Measurements from ENCODE around the gene SYT14.

SYT14 gene

GRCh38 chr1:210143465-210144062, 205.5 kb downstream of the SYT14 start:
- H3K4me2 ChIP-seq, result no peak overlapping the region
- no peak overlapping the region for H3K9ac ChIP-seq
- H2AFZ ChIP-seq (ENCODE audit: low read depth), result no peak overlapping the region
- no peaks in the 10 kb centered on the region for H3K36me3 ChIP-seq (ENCODE audit: insufficient read depth)
- H3K79me2 ChIP-seq (ENCODE audit: insufficient read depth, low read depth), result no peaks in the 10 kb centered on the region
- peak; percentile 95 for TF ChIP-seq CTCF (conservative IDR thresholded peaks at IDR 0.05; ENCODE audit: low read depth, low read length)
- no peak overlapping the region for H3K4me3 ChIP-seq (IDR thresholded peaks at IDR 0.05; ENCODE audit: insufficient read depth, low read depth, low read length)
- no peaks in the 10 kb centered on the region for H3K27me3 ChIP-seq (ENCODE audit: insufficient read depth, low read depth)
- H3K4me1 ChIP-seq (ENCODE audit: low read depth, poor library complexity, severe bottlenecking), result no peaks in the 10 kb centered on the region
- H3K27ac ChIP-seq, result no peak overlapping the region
- H4K20me1 ChIP-seq (ENCODE audit: insufficient read depth), result no peaks in the 10 kb centered on the region

GRCh38 chr1:210144736-210145135, 206.7 kb downstream of the SYT14 start:
- TF ChIP-seq CTCF (conservative IDR thresholded peaks at IDR 0.05; ENCODE audit: low read depth, low read length), result no peak
- no peaks in the 10 kb centered on the region for H3K79me2 ChIP-seq (ENCODE audit: insufficient read depth, low read depth)
- H4K20me1 ChIP-seq (ENCODE audit: insufficient read depth), result no peaks in the 10 kb centered on the region
- H2AFZ ChIP-seq (ENCODE audit: low read depth), result no peak overlapping the region
- H3K9ac ChIP-seq, result no peak overlapping the region
- H3K36me3 ChIP-seq (ENCODE audit: insufficient read depth), result no peaks in the 10 kb centered on the region
- H3K27me3 ChIP-seq (ENCODE audit: insufficient read depth, low read depth), result no peaks in the 10 kb centered on the region
- no peak overlapping the region for H3K4me2 ChIP-seq
- H3K4me1 ChIP-seq (ENCODE audit: low read depth, poor library complexity, severe bottlenecking), result no peaks in the 10 kb centered on the region
- no peak overlapping the region for H3K27ac ChIP-seq
- H3K4me3 ChIP-seq (IDR thresholded peaks at IDR 0.05; ENCODE audit: insufficient read depth, low read depth, low read length), result no peak overlapping the region

- H3K79me2 ChIP-seq (ENCODE audit: insufficient read depth, low read depth), result no peaks in the 10 kb centered on the region
- no peak overlapping the region for H3K9ac ChIP-seq
- no peak overlapping the region for H2AFZ ChIP-seq (ENCODE audit: low read depth)
- no peaks in the 10 kb centered on the region for H3K36me3 ChIP-seq (ENCODE audit: insufficient read depth)
- H3K4me1 ChIP-seq (ENCODE audit: low read depth, poor library complexity, severe bottlenecking), result no peaks in the 10 kb centered on the region
- H4K20me1 ChIP-seq (ENCODE audit: insufficient read depth), result no peaks in the 10 kb centered on the region
- no peak for TF ChIP-seq CTCF (conservative IDR thresholded peaks at IDR 0.05; ENCODE audit: low read depth, low read length)
- H3K27me3 ChIP-seq (ENCODE audit: insufficient read depth, low read depth), result no peaks in the 10 kb centered on the region
- H3K27ac ChIP-seq, result no peak overlapping the region
- no peak overlapping the region for H3K4me3 ChIP-seq (IDR thresholded peaks at IDR 0.05; ENCODE audit: insufficient read depth, low read depth, low read length)
- H3K4me2 ChIP-seq, result no peak overlapping the region
Observed at GRCh38 chr1:210151052-210151672, 213.1 kb downstream of the SYT14 start.

- no peak overlapping the region for H3K27ac ChIP-seq
- no peak overlapping the region for H3K4me3 ChIP-seq (IDR thresholded peaks at IDR 0.05; ENCODE audit: insufficient read depth, low read depth, low read length)
- H3K36me3 ChIP-seq (ENCODE audit: insufficient read depth), result no peaks in the 10 kb centered on the region
- no peaks in the 10 kb centered on the region for H3K27me3 ChIP-seq (ENCODE audit: insufficient read depth, low read depth)
- H3K9ac ChIP-seq, result no peak overlapping the region
- H4K20me1 ChIP-seq (ENCODE audit: insufficient read depth), result no peaks in the 10 kb centered on the region
- no peak overlapping the region for H3K4me2 ChIP-seq
- H3K79me2 ChIP-seq (ENCODE audit: insufficient read depth, low read depth), result no peaks in the 10 kb centered on the region
- no peak for TF ChIP-seq CTCF (conservative IDR thresholded peaks at IDR 0.05; ENCODE audit: low read depth, low read length)
- no peak overlapping the region for H2AFZ ChIP-seq (ENCODE audit: low read depth)
- no peaks in the 10 kb centered on the region for H3K4me1 ChIP-seq (ENCODE audit: low read depth, poor library complexity, severe bottlenecking)
Observed at GRCh38 chr1:210159211-210159610, 221.2 kb downstream of the SYT14 start.

Measured in KMS-11 (cell line).